WTC11 (cell line): ENCODE measurements around the gene HOXA7.

Experiments used
- CTCF ChIP-seq: fragments of 200-600 bp; IDR thresholded peaks from 2 replicates; pipeline ENCODE4 v1.8.0; 2022; ENCODE audit warnings: antibody characterized with exemption
- JUN ChIP-seq: sonication (generic); formaldehyde crosslinking; IDR thresholded peaks from 2 replicates; pipeline ENCODE4 v1.8.0; 2023; ENCODE audit warnings: mild to moderate bottlenecking, missing genetic modification reagents

- TF ChIP-seq CTCF (no peak), JUN (no peak)
Measured at GRCh38 chr7:27133409-27134231, 22.9 kb downstream of the HOXA7 start.
